HepG2 (cell line): Measurements from ENCODE around the gene SLBP. TPM values are rescaled to one million over a fixed set of nuclear protein-coding genes. Genes with fewer than 3 reads are reported as not detected.
A peak's percentile ranks its signal among the peaks of the same experiment; 100 is the strongest.

ENCODE experiments used
- ATAC-seq: fragments of 200-7000 bp; cut with Tn5 transposase; 3 replicates; pipeline ENCODE4 v1.9.1; 2020; ENCODE audit warnings: mild to moderate bottlenecking, moderate library complexity
- BruUV-seq: library from RNA; stranded (reverse); fragments of 400-500 nt; replicated peaks from 2 replicates; lab custom pipeline; 2021; lab: Mats Ljungman, UMichigan
- CTCF ChIA-PET: fragments of 300-600 bp; formaldehyde crosslinking; extraction: SDS; loops from one replicate; lab custom pipeline; 2021; ENCODE audit warnings: low total read pairs, inconsistent platforms, low intra/inter-chr PET ratio; lab: Yijun Ruan, JAX
- POLR2A ChIA-PET: fragments of 350-600 bp; sonication (Branson Sonifier 250); formaldehyde crosslinking; loops from one replicate; lab custom pipeline; 2020; ENCODE audit warnings: antibody characterized with exemption, inconsistent platforms; lab: Yijun Ruan, JAX
- DNase-seq: peaks from one replicate; pipeline ENCODE4 v3.0.0-alpha.2; 2015; ENCODE audit warnings: low spot score
- FAIRE-seq: peaks from 3 replicates; lab custom pipeline; 2011; peaks lifted over from hg19 to GRCh38; lab: Jason Lieb, UNC
- H2AFZ ChIP-seq: one replicate; pipeline ENCODE4 v1.6.1; 2011; ENCODE audit warnings: low read length, inconsistent platforms
- H3K27ac ChIP-seq: fragments of 300-600 bp; 3 replicates; pipeline ENCODE4 v1.8.0; 2011; ENCODE audit warnings: mixed run types, mild to moderate bottlenecking, mixed read lengths, low read length, inconsistent platforms; ENCODE audit not compliant: insufficient read depth; ENCODE audit errors: extremely low read length
- H3K27me3 ChIP-seq, 2 experiments: fragments of 200-600 bp in 1 of 2; 2 replicates in 1 of 2; 3 replicates in 1 of 2; pipeline versions ENCODE4 v1.6.0 to v1.8.0; 2011; ENCODE audit warnings: low read length in 2 of 2, mild to moderate bottlenecking in 2 of 2, moderate library complexity in 2 of 2, inconsistent platforms in 1 of 2; ENCODE audit not compliant: insufficient read depth in 2 of 2, control insufficient read depth in 1 of 2
- H3K36me3 ChIP-seq, 2 experiments: fragments of 200-600 bp in 1 of 2; replicated peaks in 1 of 2; 2 replicates in 1 of 2; 3 replicates in 1 of 2; pipeline versions ENCODE4 v1.5.1 to v1.8.0; 2011; ENCODE audit warnings: low read length in 2 of 2, inconsistent platforms in 1 of 2; ENCODE audit not compliant: insufficient read depth in 2 of 2, control insufficient read depth in 1 of 2
- H3K4me1 ChIP-seq: 2 replicates; pipeline ENCODE4 v1.5.1; 2012; ENCODE audit warnings: low read length, inconsistent platforms; ENCODE audit not compliant: insufficient read depth
- H3K4me2 ChIP-seq: 2 replicates; pipeline ENCODE4 v1.6.0; 2011; ENCODE audit warnings: low read depth, low read length, inconsistent platforms
- H3K4me3 ChIP-seq, 3 experiments: fragments of 200-600 bp in 1 of 3; sonication (generic), shearing (Covaris generic) in 1 of 3; replicated peaks in 1 of 3; 2 replicates each; pipeline ENCODE4 v1.5.1; 2011 to 2016; ENCODE audit warnings: low read length in 3 of 3, inconsistent platforms in 2 of 3, low read depth in 2 of 3, mild to moderate bottlenecking in 2 of 3, control low read depth in 1 of 3, mixed read lengths in 1 of 3; ENCODE audit not compliant: insufficient read depth in 1 of 3
- H3K79me2 ChIP-seq: one replicate; pipeline ENCODE4 v1.6.1; 2011; ENCODE audit warnings: low read length, inconsistent platforms; ENCODE audit not compliant: insufficient read depth
- H3K9ac ChIP-seq: 2 replicates; pipeline ENCODE4 v1.6.0; 2011; ENCODE audit warnings: mild to moderate bottlenecking, low read depth, low read length, inconsistent platforms; ENCODE audit not compliant: insufficient read depth
- H3K9me3 ChIP-seq: 2 replicates; pipeline ENCODE4 v1.5.1; 2012; ENCODE audit warnings: mild to moderate bottlenecking, low read length
- H4K20me1 ChIP-seq: 2 replicates; pipeline ENCODE4 v1.6.0; 2011; ENCODE audit warnings: inconsistent platforms, mild to moderate bottlenecking, low read length, moderate library complexity; ENCODE audit not compliant: insufficient read depth
- AGO2 ChIP-seq: fragments of 200-400 bp; formaldehyde crosslinking; optimal IDR thresholded peaks from 2 replicates; pipeline ENCODE3; 2017; ENCODE audit warnings: mild to moderate bottlenecking, low read depth, low read length, moderate library complexity
- DR1 ChIP-seq: sonication (generic); formaldehyde crosslinking; IDR thresholded peaks from 2 replicates; pipeline ENCODE4 v1.8.0; 2021; ENCODE audit warnings: mild to moderate bottlenecking, missing genetic modification reagents, inconsistent platforms
- KLF9 ChIP-seq: IDR thresholded peaks from 2 replicates; pipeline ENCODE4 v1.6.1; 2016; ENCODE audit warnings: low read depth
- PPARG ChIP-seq: conservative IDR thresholded peaks from 2 replicates; pipeline ENCODE4 v1.6.1; 2016; ENCODE audit warnings: missing biosample characterization, missing genetic modification reagents
- PREB ChIP-seq: sonication (generic); formaldehyde crosslinking; IDR thresholded peaks from 2 replicates; pipeline ENCODE4 v1.4.0; 2020; ENCODE audit warnings: missing genetic modification reagents
- SP1 ChIP-seq, 2 experiments: fragments of 450-650 bp in 1 of 2; sonication (generic) in 1 of 2; formaldehyde crosslinking in 1 of 2; IDR thresholded peaks; 2 replicates each; pipeline versions ENCODE4 v1.4.0 to v1.6.1; 2016 to 2020; ENCODE audit warnings: missing genetic modification reagents in 1 of 2
- TCF7L2 ChIP-seq: IDR thresholded peaks from 2 replicates; pipeline ENCODE4 v1.6.1; 2011; ENCODE audit warnings: mild to moderate bottlenecking, low read depth, low read length, moderate library complexity
- ZBTB3 ChIP-seq: sonication (generic); formaldehyde crosslinking; IDR thresholded peaks from 2 replicates; pipeline ENCODE4 v1.4.0; 2020; ENCODE audit warnings: low read depth, mild to moderate bottlenecking, moderate library complexity, missing genetic modification reagents, borderline replicate concordance
- ZNF224 ChIP-seq: sonication (generic); formaldehyde crosslinking; IDR thresholded peaks from 2 replicates; pipeline ENCODE4 v1.5.0; 2020; ENCODE audit warnings: mild to moderate bottlenecking, missing genetic modification reagents
- ZNF280B ChIP-seq: sonication (generic); formaldehyde crosslinking; IDR thresholded peaks from 2 replicates; pipeline ENCODE4 v1.5.0; 2020; ENCODE audit warnings: missing genetic modification reagents, mild to moderate bottlenecking, borderline replicate concordance
- ZNF720 ChIP-seq: sonication (generic); formaldehyde crosslinking; IDR thresholded peaks from 2 replicates; pipeline ENCODE4 v1.4.0; 2020; ENCODE audit warnings: missing genetic modification reagents
- WGBS: methylation state at CpG from one replicate; pipeline ENCODE4 v1.1.6; 2017; ENCODE audit warnings: low lambda C conversion rate; 5-methylcytosine and 5-hydroxymethylcytosine counted together
- in situ Hi-C: cut with HindIII; loops from 2 replicates; pipeline ENCODE4 v1.10.0; 2017; ENCODE audit warnings: low pct_unique_long_range_greater_than_20kb; ENCODE audit not compliant: extremely low pct_ligation_motif_present
- intact Hi-C: fragments of 100-400 bp; cut with micrococcal nuclease; formaldehyde crosslinking; loops from one replicate; pipeline ENCODE4 v1.10.0; 2022; ENCODE audit not compliant: unreplicated experiment
- polyA plus RNA-seq, 8 experiments: library from polyadenylated mRNA; depleted of rRNA in 3 of 8; stranded (reverse) in 7 of 8; unstranded in 1 of 8; fragments of >200 nt; fragmentation: Illumina TruSeq in 4 of 8; extraction: Trizol in 4 of 8; gene quantifications; 2 replicates each; pipeline versions ENCODE4 v1.2.1 to v1.2.3, GENCODE V29; 2011 to 2016; ENCODE audit warnings: low read depth in 4 of 8, missing spikeins in 1 of 8, mixed read lengths in 1 of 8; ENCODE audit not compliant: insufficient read depth in 1 of 8
- total RNA-seq, 5 experiments: library from RNA; depleted of rRNA; stranded (reverse); fragments of >200 nt; fragmentation: Illumina TruSeq; extraction: Trizol; gene quantifications; 2 replicates each; pipeline ENCODE4 v1.2.3, GENCODE V29; 2016; ENCODE audit warnings: low read depth in 1 of 5

The SLBP gene
- total and polyA plus RNA-seq, 2 of the 13 experiments (the other 11 are each of a cell fraction or from before 2014, with no cell fraction given): 43.9 to 104 TPM

GRCh38 chr4:1731180-1731579 is 19.1 kb upstream of the SLBP start:
- Histone ChIP-seq H3K4me1 (peaks cover 9% of the 10 kb centered on the region; the same call in 1 of the 2 replicates), H3K9ac (no peak overlapping the region), H2AFZ (no peak overlapping the region), H3K36me3 (peaks cover 32 to 77% of the 10 kb centered on the region in 2 experiments), H3K4me3 (no peak overlapping the region), H3K27ac (no peak overlapping the region), H4K20me1 (peaks cover 3% of the 10 kb centered on the region; the same call in 1 of the 2 replicates), H3K27me3 (no peaks in the 10 kb centered on the region), H3K9me3 (no peaks in the 10 kb centered on the region), H3K79me2 (peaks cover 6% of the 10 kb centered on the region), H3K4me2 (no peak overlapping the region)
- BruUV-seq: no TSS peak
- no peak for DNase-seq
- no peak for TF ChIP-seq ZBTB3 (CRISPR knock-in tag)
- no peak for TF ChIP-seq PREB (CRISPR knock-in tag)
- no peak for TF ChIP-seq PPARG (CRISPR knock-in tag)
- no peak for TF ChIP-seq SP1 (IDR thresholded peaks at IDR 0.05)
- TF ChIP-seq SP1 (CRISPR knock-in tag; IDR thresholded peaks at IDR 0.05): no peak
- TF ChIP-seq KLF9 (CRISPR knock-in tag): no peak
- in situ Hi-C loops (no loop called here), intact Hi-C loops (no loop called here)
- no peak for FAIRE-seq
- ChIA-PET POLR2A (no interaction called here), CTCF (interaction anchor here (2.1 kb wide), 1 partner anchor 38 kb away, joined by 15 read pairs; no protein-coding TSS in a partner anchor)
- WGBS: 97% methylated on average over 3 of the region's 10 CpGs
- ATAC-seq: no peak

GRCh38 chr4:1730532-1731135 is 18.5 kb upstream of the SLBP start:
- Histone ChIP-seq H3K79me2 (peaks cover 6% of the 10 kb centered on the region), H3K4me2 (no peak overlapping the region), H3K36me3 (peaks cover 31 to 75% of the 10 kb centered on the region in 2 experiments), H3K27ac (no peak overlapping the region), H4K20me1 (peaks cover 3% of the 10 kb centered on the region; the same call in 1 of the 2 replicates), H2AFZ (no peak overlapping the region), H3K9me3 (no peaks in the 10 kb centered on the region), H3K9ac (no peak overlapping the region), H3K4me1 (peaks cover 14% of the 10 kb centered on the region; the same call in 1 of the 2 replicates), H3K4me3 (no peak overlapping the region), H3K27me3 (no peaks in the 10 kb centered on the region)
- in situ Hi-C loops (no loop called here), intact Hi-C loops (no loop called here)
- ChIA-PET POLR2A (no interaction called here), CTCF (interaction anchor here (2.0 to 2.1 kb wide), 2 partner anchors 38 to 79 kb away, joined by 8 to 15 read pairs; no protein-coding TSS in a partner anchor)
- TF ChIP-seq AGO2: peak; percentile 32
- TF ChIP-seq ZNF280B: 0 out of 2 replicates have a peak, but pooled peaks have one; percentile 25
- no peak for TF ChIP-seq ZNF720
- no peak for TF ChIP-seq DR1 (CRISPR knock-in tag)
- no peak for TF ChIP-seq ZNF224 (CRISPR knock-in tag)
- TF ChIP-seq TCF7L2: no peak
- FAIRE-seq (no peak), DNase-seq (no peak), ATAC-seq (no peak)
- BruUV-seq: no TSS peak
- 90% methylated on average over 7 of the region's 16 CpGs for WGBS
